Lung microvascular endothelial cell (primary cell): Measurements from ENCODE around the gene NEDD4. TPM values are rescaled to one million over a fixed set of nuclear protein-coding genes. Genes with fewer than 3 reads are reported as not detected.

Experiments
- DNase-seq, 2 donors: peaks; one replicate each; pipeline versions ENCODE4 v3.0.0 to v3.0.0-alpha.2; 2010; ENCODE audit warnings: low read depth in 2 of 2
- total RNA-seq: library from RNA; depleted of rRNA; stranded (reverse); fragments of >200 nt; gene quantifications from 2 replicates; pipeline ENCODE4 v1.2.1, GENCODE V29; 2014

Gene NEDD4
- total RNA-seq, 1 donor from 2014 or later = 26.4 TPM

- DNase-seq = no peak
Observed at GRCh38 chr15:55784286-55784685, 209.1 kb downstream of the NEDD4 start.

DNA sequence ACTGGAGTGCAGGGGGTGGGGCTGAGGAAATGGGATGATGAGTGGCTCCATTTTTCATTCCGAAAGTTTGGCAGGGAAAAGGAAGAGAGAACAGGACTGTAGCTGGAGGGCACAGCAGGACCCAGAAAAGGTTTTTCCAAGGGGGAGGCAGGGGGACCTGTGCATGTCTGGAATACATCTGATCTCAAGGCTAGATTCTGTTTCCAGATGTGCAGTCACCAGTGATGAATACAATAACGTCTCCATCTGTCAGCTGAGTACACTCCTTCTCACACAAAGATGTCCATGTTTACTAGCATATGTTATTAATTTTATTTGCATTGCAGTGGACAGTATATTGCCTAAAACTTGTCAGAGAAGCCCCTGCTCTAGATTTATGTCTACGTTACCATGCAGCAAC is 210.5 kb downstream of the NEDD4 start:
- no peak for DNase-seq

GRCh38 chr15:55780292-55780691 is 213.1 kb downstream of the NEDD4 start:
- DNase-seq = no peak

DNA sequence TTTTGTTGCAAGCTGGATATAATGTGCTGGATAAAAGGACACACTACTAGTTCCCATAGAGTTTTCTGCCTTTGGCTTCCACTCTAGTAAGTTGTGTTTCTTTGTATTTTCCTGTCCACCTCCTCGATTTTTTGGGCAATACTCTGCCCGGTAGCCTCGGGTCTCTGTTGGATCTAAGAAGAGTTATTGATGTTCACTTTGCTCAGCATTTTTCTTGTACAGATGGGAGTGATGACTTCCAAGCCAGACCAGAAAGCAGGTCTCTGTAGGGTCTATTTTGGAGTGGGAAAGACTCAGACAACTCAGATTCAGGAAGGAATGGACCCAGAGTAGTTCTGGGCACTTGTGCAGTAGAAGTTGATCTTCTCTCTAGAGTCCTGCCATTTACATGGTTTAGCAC is 214.5 kb downstream of the NEDD4 start:
- DNase-seq = no peak
